GM21423 (cell line): ENCODE results near the gene ZBTB7B.

Source experiments
- ATAC-seq: cut with Tn5 transposase; IDR thresholded peaks from one replicate; pipeline ENCODE4 v1.9.1; 2021; ENCODE audit warnings: mild to moderate bottlenecking, moderate library complexity; ENCODE audit not compliant: unreplicated experiment

ZBTB7B gene

GRCh38 chr1:155001675-155002463 is 733 bp upstream of the ZBTB7B start:
- peak; percentile 53 for ATAC-seq

DNA sequence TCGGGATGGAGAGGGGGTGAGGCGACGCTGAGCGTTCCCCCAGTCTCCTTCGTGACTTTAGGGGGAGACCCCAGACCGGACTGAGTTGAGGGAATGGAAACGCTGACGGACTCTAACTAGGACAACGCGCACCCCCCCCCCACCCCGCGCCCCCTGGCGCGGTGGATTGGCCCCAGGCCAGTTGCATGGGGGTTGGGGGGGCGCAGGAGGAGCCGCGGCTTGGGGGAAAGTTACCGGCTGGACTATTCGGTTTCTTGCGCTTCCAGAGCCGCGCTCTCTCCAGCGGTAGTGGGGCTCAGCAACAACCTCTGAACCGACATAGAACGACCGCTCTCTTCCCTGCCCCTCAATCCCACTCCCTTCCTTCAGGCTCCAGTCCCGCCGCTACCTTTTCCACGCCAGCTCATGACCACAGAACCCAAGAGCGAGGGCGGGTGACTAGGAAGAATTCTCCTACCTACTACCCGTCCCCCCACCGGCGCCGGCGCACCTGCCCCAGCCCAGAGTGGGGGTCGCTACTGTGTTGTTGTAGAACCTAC is 694 bp downstream of the ZBTB7B start:
- ATAC-seq, result no peak

GRCh38 chr1:155003766-155004351 is 1.3 kb downstream of the ZBTB7B start:
- no peak for ATAC-seq

DNA sequence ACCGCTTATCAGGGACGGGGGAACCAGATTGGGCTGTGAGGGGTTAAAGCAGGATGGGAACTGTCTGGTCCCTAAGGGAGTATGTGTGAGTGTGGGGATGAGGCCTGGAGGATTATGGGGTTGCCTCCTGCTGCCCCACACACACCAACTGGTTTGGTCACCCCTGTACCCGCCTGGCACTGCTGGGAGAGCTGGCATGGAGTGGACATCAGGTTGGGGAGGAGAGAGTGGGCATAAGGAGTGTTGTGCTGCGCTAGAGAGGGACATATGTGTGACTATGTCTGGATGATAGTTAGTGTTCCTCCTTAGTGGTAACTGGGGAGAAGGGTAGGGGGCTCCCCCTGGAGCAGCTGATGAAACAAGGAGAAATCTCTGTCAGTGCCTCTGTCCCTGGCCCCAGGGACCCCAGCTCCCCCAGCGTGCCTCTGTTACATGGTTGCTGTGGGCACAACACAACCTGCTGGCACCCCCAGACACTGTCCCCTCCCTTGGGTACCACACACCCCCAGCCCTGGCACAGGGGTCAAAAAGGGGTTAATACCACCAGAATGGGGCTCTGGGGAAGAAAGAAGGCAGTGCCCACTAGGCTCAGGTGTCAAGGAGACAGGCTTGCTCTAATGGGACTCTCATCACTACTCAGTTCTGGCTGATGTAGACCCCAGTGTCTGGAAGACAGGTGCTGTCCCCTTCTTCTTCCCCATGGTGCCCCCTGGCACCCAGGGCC is 1.9 kb downstream of the ZBTB7B start:
- no peak for ATAC-seq

DNA sequence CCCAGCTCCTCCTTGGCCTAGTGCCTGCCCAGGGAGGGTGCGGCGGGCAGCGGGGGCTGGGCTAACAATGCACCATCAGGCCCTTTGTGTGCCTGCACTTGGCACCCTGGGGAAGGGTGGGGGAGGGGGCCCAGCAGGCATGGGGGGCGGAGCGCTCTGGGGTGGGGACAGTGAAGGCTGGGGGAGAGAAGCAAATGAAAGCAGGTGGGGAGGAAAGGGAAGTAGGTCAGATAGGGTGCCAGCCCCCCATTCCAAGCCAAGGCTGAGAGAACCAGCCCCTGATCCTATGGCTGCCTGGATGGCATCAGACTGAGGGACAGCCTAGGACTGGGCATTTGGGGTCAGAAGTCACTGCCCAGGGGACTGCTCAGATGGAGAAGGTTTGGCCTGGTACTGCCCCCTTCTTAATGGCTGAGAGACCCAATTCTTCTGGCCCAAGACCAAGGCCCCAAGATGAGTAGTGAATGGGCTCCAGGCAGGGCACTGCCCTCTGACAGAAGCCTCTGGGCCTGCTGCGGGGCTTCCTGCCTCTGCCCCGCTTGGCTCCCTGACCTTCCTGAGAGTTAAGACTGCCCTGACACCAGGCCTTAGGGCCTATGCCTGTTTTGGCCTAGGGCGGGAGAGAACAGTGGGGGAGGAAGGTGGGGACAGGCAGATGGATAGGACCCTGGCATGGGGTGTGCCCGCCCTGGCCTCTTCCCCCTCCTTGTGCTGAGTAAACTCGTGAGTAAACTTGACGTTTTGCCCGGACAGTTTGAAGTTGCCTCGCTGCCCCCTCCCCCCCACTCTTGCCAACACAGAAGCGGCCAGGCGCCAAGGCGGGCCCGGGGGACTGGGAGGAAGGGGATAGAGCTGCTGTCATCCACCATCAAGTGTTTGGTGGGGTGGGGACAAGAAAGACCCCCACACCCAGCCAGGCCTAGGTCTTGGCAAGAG is 2.7 kb downstream of the ZBTB7B start:
- ATAC-seq, result no peak

GRCh38 chr1:155006601-155007101 is 4.0 kb downstream of the ZBTB7B start:
- ATAC-seq, result no peak

DNA sequence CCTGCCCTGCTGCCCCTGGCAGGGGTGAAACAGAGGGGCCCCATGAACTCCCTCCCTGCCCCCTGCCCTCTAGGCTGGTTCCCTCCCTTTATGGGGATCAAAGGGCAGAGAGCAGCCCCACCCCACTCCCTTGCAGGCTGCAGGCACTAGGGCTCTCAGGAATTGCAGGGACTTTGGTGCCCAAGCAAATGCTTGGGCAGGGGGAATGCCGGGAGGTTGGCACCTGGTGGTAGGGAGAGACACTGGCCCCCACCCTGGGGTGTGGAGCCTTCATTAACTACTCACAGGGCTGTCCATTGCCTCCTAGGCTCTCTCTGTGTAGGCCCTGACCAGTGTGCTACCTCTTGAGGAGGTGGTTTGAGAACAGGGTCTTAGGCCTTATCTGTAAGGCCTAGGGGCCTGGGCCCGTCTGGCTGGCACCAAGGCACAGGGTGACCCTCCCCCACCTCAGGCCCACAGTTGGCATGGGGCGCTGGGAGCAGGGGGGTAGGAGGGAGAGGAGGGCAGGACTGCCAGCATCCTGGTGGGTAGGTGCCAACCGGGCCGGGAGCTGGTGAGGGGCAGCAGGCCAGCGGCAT is 4.7 kb downstream of the ZBTB7B start:
- no peak for ATAC-seq

GRCh38 chr1:155008015-155008941 is 5.7 kb downstream of the ZBTB7B start:
- no peak for ATAC-seq

DNA sequence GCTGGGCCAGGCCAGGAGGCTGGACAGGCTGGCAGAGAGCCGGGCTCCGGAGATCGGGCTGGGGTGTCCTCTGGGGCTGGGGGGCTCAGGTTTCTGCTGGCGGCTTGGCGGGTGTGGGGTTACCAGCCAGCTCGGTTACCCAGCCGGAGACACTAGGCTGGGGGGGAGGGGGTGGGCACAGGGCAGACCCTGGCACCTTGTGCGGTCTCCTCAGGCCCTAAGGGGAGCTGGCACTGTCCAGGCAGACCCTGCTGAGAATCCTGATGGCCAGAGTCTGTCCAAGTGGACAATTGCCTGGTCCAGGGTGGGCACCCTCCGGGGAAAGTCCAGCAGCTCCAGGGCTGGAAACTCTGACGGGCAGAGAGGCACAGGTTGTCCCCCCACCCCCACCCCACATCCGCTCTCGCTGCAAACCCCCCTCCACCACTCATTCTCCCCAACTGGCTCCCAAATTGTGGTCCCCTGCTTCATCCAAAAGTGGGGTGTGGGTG is 6.7 kb downstream of the ZBTB7B start:
- ATAC-seq, result no peak

DNA sequence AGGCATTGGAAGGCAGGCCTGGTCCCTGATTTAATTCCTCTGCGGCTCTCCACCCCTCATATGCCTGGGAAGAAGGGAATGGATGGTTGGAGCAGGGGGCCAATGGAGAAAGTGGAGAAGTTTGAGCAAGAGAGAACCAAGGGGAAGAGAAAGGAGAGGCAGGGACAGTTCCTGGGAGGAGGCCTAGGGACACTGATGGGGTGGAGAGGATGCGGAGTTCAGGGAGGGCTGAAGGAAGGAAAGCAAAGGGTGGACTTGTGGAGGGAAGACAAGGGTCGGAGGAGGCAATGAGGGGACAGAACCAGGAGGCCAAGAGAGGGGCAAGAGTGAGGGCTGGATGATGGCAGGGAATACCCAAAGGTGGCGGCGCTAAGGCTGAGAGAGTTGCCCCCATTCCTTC is 7.1 kb downstream of the ZBTB7B start:
- no peak for ATAC-seq

GRCh38 chr1:155010211-155010918 is 7.8 kb downstream of the ZBTB7B start:
- ATAC-seq, result no peak

GRCh38 chr1:155011004-155011416 is 8.4 kb downstream of the ZBTB7B start:
- ATAC-seq, result no peak

DNA sequence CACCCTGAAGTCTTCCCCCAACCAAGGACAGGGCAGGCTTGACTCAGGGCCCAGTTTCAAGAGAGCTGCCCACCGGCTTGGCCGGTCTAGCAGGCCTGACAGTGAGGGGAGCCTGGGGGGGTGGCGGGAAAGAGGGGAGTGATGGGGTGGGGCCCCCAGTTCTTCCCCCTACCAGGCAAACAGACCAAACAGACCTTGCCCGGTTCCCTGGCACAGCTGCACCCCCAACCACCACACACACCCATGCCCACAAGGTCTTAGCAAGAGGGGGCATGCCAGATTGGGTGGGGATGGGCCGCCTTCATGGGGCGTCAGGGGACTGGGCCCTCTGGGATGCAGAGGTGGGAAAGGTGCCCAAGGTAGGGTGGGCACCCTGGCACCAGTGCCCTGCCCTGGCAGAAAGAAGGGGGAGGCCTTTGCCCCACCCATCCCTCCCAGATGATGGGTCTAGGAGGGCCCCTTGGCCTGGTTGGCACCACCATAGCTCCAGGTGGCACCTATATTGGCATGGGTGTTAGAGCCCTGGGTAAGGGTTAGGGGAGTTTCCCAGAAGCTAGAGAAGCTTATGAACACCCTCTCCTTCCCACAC is 8.9 kb downstream of the ZBTB7B start:
- ATAC-seq, result no peak

- no peak for ATAC-seq
Observed at GRCh38 chr1:155012026-155012546, 9.5 kb downstream of the ZBTB7B start.

GRCh38 chr1:155012776-155013602 is 10.4 kb downstream of the ZBTB7B start:
- no peak for ATAC-seq

GRCh38 chr1:155013632-155014031 is 11.0 kb downstream of the ZBTB7B start:
- ATAC-seq, result no peak
